Fibroblast of gingiva (primary cell): ENCODE results near the gene PRDM11.
"Not testable (repeated sequence)": the region's sequence is repeated elsewhere in the genome, so short reads cannot be mapped to it uniquely, and the experiment has no call there.

ENCODE experiments used
- DNase-seq: peaks from one replicate; pipeline ENCODE4 v3.0.0-alpha.2; 2011; ENCODE audit warnings: low read depth

Gene PRDM11

GRCh38 chr11:45233121-45233803 is 86.8 kb downstream of the PRDM11 start:
- DNase-seq = peak; percentile 46

GRCh38 chr11:45233804-45234170 is 87.3 kb downstream of the PRDM11 start:
- DNase-seq = no peak

- no peak for DNase-seq
Measured at GRCh38 chr11:45234306-45235006, 88.0 kb downstream of the PRDM11 start.

DNA sequence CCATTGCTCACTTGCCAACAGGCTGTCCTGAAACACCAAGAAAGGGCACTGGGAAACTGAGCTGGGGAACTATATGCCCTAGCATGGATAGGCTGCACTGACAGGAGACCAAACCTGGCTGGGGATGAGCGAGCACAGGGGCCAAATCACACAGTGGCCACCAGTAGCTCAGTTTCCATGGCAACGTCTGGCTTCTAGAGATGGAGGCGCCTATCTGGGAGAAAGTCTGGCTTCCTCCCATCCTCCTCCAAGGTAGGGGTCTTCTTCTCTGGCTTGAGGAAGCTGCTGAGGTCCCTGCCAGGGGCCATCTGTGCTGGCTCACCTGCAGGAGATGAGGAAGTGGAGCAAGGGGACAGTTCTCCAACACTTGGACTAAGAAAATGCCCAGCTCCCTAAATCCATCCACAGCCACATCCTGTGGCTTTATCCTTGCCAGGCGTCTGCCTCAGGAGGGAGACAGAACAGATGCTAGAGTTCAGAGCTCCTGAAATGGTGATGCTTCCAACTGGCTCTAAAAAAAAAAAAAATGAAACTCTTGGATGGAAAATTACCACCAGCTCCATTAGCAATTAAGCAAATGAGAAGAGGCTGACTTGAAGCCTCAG is 91.4 kb downstream of the PRDM11 start:
- DNase-seq = no peak

- DNase-seq = no peak
Measured at GRCh38 chr11:45238724-45239123, 92.3 kb downstream of the PRDM11 start.

DNA sequence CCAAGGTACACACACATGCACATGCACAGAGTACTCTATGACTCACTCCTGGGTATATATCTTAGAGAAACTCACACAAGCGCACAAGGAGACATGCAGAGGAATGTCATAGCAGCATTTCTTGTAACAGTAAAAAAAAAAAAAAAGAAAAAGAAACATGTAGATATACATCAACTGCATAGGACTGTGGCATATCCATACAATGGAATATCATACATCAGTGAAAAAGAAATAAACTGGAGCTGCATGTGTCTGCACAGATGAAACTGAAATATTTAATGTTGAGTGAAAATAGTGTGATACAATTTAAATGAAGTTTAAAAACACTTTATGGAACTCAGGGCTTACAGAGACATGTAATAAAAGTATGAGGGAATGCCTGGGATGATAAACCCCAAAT is 93.3 kb downstream of the PRDM11 start:
- no peak for DNase-seq

DNA sequence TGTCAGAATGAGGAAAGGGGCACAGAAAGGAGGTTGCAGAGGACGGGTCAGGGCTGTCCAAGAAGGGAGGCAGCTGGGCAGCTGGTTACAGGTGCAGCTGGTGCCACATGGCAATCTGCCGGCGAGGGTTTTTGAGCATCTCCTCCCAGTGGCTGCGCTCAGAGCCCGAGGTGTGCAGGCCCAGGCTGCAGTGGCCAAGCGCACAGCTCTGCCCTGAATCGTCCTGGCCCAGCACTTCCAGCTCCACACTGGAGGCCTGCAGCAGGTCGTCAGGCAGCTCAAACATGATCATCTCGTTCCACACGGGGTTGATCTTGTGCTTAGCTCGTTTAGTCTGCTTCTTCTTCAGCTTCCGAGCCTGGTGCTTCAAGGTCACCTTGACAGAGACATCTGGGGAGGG is 97.5 kb downstream of the PRDM11 start:
- DNase-seq = no peak

DNA sequence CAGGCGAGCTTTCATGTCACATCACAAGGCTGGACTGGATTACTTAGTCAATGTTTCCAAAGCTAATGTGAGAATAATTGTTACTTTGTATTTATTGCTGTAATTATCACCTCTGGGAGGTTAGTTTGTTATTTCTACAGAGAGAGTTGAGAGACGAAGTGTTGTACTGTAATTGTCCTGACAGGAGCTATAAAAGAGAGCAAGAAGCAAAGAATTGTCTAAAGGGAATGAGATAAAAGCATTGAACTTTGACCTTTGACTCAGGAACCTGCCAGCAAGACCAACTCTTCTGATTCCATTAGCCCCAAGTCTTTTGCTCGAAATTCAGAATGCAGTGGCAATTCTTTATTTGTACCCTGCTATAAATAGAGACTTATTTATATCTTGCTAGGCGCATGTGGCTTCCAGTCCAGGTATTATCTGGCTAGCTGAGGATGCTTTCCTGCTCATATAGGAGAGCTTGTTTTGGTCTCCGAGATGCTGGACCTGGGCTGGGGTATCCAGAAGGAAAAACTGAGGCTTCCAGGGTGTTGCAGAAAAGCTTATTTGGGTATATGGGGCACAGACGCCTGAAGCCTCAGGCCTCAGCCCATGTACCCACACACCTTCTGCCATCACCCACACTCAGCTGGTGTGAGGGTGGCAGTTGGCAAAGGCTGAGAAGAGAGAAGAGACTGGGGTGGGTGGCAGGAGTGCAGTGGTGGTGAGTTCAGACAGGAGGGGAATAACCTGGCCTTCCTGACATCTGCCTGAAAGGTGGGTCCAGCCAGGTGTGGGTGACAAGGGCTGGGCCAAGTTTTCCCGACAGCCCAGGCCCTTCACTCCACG is 99.0 kb downstream of the PRDM11 start:
- no peak for DNase-seq

GRCh38 chr11:45246241-45246640 is 99.8 kb downstream of the PRDM11 start:
- no peak for DNase-seq

DNA sequence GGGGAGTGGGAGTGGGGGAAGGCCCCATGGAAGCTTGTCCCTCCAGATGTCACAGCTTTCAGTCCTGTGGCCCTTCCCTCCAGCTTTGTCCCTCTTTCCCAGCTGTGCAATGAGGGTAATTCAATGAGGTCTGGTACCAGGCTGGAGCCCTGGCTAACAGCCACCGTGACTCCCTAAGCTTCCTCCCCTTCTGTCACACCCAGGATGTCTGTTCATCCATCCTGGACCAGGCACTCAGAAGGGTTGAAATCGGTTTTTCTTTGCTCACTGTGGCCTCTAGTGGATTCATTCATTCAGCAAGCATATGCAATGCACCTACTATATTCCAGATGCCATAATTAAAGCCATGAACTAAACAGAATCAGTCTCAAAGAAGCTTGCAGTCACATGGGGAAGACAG is 101.0 kb downstream of the PRDM11 start:
- DNase-seq = no peak

- DNase-seq = no peak
Measured at GRCh38 chr11:45248501-45249011, 102.1 kb downstream of the PRDM11 start.

GRCh38 chr11:45249372-45249771 is 102.9 kb downstream of the PRDM11 start:
- not testable (repeated sequence) for DNase-seq

- DNase-seq = no peak
Measured at GRCh38 chr11:45250035-45250718, 103.7 kb downstream of the PRDM11 start.

DNA sequence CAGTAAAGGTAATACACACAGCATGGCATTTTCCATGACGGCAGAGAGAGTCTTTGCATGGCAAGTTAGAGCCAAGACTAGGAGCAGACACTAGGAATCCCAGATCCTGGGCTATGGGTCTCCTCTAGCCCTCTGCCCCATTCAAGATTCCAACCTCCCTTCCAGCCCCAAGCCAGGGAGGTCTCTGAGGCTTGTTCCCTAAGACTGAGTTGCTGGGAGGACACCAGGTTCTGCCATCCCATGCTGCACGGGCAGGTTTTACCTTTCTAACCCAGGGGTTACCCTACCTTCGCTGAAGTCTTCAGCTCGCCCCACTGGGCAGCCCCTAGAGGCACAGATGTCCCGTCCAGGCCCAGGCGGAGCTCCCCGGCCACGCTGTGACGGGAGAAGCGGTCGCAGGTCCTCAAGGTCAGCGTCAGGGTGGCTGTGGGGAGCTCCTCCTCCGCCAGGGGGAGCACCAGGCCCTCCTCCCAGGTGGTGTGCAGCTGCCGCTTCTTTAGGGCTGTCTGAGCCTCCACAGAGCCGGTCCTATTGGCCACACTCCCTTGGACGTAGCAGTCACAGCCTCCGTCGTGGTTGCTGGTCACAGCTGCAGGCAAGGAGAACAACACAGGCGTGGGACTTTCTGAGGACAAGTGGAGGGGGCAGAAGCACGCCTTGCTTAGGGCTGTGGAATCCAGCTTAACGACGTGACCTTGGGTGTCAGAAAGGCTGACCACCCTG is 105.9 kb downstream of the PRDM11 start:
- DNase-seq = no peak

GRCh38 chr11:45252877-45253276 is 106.4 kb downstream of the PRDM11 start:
- no peak for DNase-seq

DNA sequence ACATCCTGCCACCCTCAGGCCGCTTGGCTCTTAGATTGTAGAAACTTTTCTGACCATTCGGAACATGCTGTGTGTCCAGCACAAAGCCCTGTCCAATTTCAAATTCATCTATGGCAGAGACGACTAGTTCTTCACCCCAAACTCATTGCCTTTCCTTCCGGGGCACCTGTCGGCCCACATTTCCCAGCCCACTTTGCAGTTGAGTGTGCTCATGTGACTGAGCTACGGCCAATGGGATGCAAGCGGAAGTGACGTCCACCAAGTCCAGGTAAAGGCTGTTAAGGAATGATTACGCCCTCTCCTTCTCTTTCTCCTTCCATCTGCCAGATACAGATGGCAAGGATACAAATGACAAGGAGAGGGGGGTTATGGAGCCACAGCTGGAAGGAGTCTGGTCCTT is 107.2 kb downstream of the PRDM11 start:
- DNase-seq = no peak

DNA sequence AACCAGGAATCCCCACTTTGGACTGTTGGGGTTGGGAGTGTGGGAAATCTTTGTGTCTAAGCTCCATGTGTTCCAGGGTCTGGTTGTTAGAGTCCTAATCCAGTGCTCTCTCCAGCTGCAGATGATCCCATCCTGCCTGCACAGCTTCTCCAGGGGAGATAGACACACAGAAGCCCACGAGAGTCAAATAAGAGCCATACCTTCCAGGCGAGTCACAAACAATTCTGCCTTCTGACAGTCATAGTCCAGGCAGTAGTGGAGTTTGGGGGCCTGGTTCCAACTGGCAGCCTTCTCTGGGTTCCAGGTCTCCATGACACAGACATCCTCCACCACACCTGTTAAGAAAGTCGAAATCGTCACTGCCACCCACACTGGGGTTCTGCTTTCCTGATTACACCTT is 107.6 kb downstream of the PRDM11 start:
- DNase-seq = no peak

DNA sequence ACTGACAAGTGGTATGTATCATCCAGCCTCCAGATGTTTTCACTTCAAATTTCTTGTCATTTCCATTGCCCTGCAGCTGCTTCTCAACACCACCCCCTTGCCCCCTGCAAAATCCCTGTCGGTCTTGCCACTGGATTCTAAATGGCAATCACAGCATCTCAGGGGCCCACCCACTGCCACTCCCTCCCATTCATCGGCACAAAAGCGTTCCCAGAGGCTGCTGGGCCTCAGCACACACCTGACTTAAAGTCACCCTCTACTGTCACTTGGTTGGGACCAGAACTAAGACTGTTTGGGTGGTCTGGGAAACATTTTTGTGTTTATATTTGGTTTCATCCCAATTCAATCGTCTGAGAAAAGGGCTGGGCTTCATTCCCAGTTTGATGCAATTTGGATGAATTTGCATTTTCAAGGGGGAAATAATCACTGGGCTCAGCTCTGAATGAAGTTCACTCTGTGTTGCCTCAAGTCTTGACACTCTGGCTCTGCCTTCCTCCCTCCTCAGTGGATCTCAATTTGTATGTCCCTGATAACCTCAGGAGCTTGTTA is 112.6 kb downstream of the PRDM11 start:
- DNase-seq = no peak

GRCh38 chr11:45259592-45259991 is 113.2 kb downstream of the PRDM11 start:
- DNase-seq = no peak

DNA sequence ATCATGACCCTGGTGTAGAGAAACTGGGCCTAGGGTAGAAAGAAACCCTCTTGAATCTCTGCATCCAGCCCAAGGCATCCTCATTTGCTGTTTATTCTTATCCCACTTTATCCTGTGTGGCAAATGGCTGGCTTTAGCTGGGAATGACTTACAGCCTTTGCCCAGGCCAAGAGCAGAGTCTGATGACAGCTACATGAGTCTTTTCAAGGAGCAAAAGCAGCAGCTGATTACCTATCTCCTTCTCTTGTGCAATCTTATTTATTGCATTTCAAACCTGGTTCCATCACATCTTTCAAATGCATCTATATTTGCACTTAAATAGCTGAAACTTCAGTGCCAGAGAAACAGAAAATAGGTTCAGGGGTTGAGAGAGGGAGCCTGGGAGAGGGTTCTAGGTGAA is 113.6 kb downstream of the PRDM11 start:
- no peak for DNase-seq

DNA sequence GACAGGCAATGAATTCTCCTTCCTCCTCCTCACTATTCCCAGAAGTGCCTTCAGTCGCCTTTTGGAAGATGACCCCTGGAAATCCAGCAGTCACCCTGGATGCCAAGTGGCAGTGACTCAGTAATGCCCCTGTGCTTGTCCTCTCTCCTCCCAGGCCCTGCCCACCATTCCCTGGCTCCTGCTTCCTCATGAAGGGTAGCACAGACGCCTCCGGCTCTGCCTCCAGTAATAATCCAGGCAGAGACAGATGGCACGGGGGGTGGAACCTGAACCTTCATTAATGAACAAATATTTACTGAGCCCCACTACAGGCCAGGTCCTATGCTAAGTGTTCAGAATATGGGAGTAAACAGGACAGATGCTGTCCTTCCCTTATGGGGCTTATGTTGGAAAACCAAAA is 116.5 kb downstream of the PRDM11 start:
- DNase-seq = no peak
